Calu3 (cell line): ENCODE data around the gene PI16. TPM values are rescaled to one million over a fixed set of nuclear protein-coding genes. Genes with fewer than 3 reads are reported as not detected.

Experiments
- BruUV-seq: library from RNA; stranded (reverse); fragments of 400-500 nt; replicated peaks from 2 replicates; lab custom pipeline; 2021; lab: Mats Ljungman, UMichigan
- CTCF ChIA-PET: fragments of 300-600 bp; sonication (Branson Sonifier 250); formaldehyde crosslinking; loops from one replicate; lab custom pipeline; 2022; ENCODE audit warnings: antibody characterized with exemption; lab: Charles Lee
- DNase-seq: peaks from one replicate; pipeline ENCODE4 v3.0.0; 2022
- H3K27ac Mint-ChIP-seq: one replicate; pipeline ENCODE4 v1.8.0; 2022; ENCODE audit warnings: mixed read lengths; ENCODE audit not compliant: unreplicated experiment
- H3K27me3 Mint-ChIP-seq: one replicate; pipeline ENCODE4 v1.8.0; 2022; ENCODE audit warnings: mixed read lengths; ENCODE audit not compliant: unreplicated experiment
- H3K36me3 Mint-ChIP-seq: one replicate; pipeline ENCODE4 v1.8.0; 2022; ENCODE audit warnings: mild to moderate bottlenecking, moderate library complexity, mixed read lengths; ENCODE audit not compliant: insufficient read depth, unreplicated experiment
- H3K4me1 Mint-ChIP-seq: one replicate; pipeline ENCODE4 v1.8.0; 2022; ENCODE audit warnings: mild to moderate bottlenecking, low read depth, mixed read lengths; ENCODE audit not compliant: unreplicated experiment
- H3K4me3 Mint-ChIP-seq: one replicate; pipeline ENCODE4 v1.8.0; 2022; ENCODE audit warnings: mild to moderate bottlenecking, low read depth, moderate library complexity, mixed read lengths; ENCODE audit not compliant: unreplicated experiment
- H3K9me3 Mint-ChIP-seq: one replicate; pipeline ENCODE4 v1.8.0; 2022; ENCODE audit warnings: low read depth, mixed read lengths; ENCODE audit not compliant: unreplicated experiment
- intact Hi-C: fragments of 100-400 bp; cut with micrococcal nuclease; formaldehyde crosslinking; loops from one replicate; pipeline ENCODE4 v1.10.0; 2022; ENCODE audit not compliant: unreplicated experiment
- total RNA-seq: library from RNA; stranded (reverse); gene quantifications from 2 replicates; pipeline ENCODE4 v1.2.3, GENCODE V29; 2022
- TF ChIP-seq, protein P1 (sequence below): fragments of 200-600 bp; IDR thresholded peaks from one replicate; pipeline ENCODE4 v1.8.0; 2022; ENCODE audit warnings: antibody characterized with exemption; ENCODE audit not compliant: unreplicated experiment

PI16 gene
- total RNA-seq, 1 experiment from 2014 or later, result 0.17 TPM

DNA sequence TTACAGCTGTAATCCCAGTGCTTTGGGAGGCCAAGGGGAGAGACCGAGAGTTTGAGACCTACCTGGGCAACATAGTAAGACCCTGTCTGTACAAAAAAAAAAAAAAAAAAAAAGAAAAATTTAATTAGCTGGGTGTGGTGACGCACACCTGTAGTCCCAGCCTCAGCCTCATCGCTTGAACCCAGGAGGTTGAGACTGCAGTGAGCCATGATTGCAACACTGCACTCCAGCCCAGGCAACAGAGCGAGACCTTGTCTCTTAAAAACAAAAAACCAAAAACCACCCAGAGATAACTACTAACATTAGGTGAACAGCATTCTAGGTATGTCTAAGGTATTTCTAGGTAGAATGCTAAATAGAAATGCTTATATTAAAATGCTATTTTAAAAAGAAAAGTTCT, 21.0 kb upstream of the PI16 start:
- Mint-ChIP-seq H3K27me3 (no peaks in the 10 kb centered on the region), H3K4me1 (peaks cover 19% of the 10 kb centered on the region), H3K36me3 (peaks cover 8% of the 10 kb centered on the region), H3K9me3 (no peaks in the 10 kb centered on the region), H3K27ac (no peak overlapping the region), H3K4me3 (no peak overlapping the region)
- TF ChIP-seq, protein P1, sequence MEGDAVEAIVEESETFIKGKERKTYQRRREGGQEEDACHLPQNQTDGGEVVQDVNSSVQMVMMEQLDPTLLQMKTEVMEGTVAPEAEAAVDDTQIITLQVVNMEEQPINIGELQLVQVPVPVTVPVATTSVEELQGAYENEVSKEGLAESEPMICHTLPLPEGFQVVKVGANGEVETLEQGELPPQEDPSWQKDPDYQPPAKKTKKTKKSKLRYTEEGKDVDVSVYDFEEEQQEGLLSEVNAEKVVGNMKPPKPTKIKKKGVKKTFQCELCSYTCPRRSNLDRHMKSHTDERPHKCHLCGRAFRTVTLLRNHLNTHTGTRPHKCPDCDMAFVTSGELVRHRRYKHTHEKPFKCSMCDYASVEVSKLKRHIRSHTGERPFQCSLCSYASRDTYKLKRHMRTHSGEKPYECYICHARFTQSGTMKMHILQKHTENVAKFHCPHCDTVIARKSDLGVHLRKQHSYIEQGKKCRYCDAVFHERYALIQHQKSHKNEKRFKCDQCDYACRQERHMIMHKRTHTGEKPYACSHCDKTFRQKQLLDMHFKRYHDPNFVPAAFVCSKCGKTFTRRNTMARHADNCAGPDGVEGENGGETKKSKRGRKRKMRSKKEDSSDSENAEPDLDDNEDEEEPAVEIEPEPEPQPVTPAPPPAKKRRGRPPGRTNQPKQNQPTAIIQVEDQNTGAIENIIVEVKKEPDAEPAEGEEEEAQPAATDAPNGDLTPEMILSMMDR, result no peak
- DNase-seq, result no peak
- no TSS peak for BruUV-seq
- CTCF ChIA-PET, result no interaction called here
- intact Hi-C loops, result no loop called here

DNA sequence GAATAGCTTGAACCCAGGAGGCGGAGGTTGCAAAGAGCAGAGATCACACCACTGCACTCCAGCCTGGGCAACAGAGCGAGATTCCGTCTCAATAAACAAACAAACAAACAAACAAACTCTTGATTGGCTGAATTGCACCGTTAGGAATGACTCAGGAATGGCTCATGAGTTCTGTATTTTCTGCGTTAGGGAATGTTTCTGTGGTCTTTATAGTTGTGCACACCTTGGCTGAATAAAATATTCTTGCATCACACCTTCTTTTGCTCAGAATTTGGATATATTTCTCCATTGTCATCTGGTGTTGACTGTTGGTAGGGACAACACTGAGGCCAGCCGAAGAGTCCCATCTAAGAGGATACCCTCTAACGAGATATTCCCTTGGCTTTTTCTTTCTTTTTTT, 19.6 kb upstream of the PI16 start:
- H3K27ac Mint-ChIP-seq, result no peak overlapping the region
- H3K36me3 Mint-ChIP-seq, result peaks cover 12% of the 10 kb centered on the region
- TF ChIP-seq, protein P1, result no peak
- H3K4me3 Mint-ChIP-seq, result no peak overlapping the region
- H3K4me1 Mint-ChIP-seq, result peaks cover 10% of the 10 kb centered on the region
- peaks cover 5% of the 10 kb centered on the region for H3K27me3 Mint-ChIP-seq
- intact Hi-C loops, result no loop called here
- no peaks in the 10 kb centered on the region for H3K9me3 Mint-ChIP-seq
- DNase-seq, result no peak
- no TSS peak for BruUV-seq
- CTCF ChIA-PET, result interaction anchor here (0.6 kb wide), 1 partner anchor 673 kb away, joined by 3 read pairs; no protein-coding TSS in a partner anchor

DNA sequence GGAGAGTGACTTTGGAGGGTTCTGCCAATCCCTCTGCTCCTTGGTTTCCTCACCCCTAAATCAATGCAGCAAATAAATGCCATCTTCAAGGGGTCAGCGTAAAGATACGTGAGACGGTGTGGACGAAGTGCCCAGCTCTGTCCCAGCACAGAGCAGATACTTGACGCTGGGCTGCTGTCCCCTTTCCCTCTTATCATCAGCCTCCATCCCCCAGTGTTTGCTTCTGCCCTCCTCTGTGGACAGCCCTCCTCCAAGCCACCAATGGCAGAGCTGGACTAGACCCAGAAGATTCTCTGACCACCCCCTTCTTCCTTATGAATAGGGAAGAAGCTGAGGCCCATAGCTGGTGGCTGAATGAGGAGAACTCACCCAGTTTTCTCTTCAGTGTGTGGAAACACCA, 17.7 kb upstream of the PI16 start:
- Mint-ChIP-seq H3K27me3 (peaks cover 16% of the 10 kb centered on the region), H3K9me3 (no peaks in the 10 kb centered on the region), H3K4me3 (no peak overlapping the region), H3K36me3 (peaks cover 4% of the 10 kb centered on the region), H3K4me1 (no peaks in the 10 kb centered on the region), H3K27ac (no peak overlapping the region)
- no peak for DNase-seq
- intact Hi-C loops, result no loop called here
- BruUV-seq, result no TSS peak
- CTCF ChIA-PET, result interaction anchor here (1.0 to 1.1 kb wide), 2 partner anchors 11 to 102 kb away, joined by 3 read pairs; no protein-coding TSS in a partner anchor
- TF ChIP-seq, protein P1, result no peak

DNA sequence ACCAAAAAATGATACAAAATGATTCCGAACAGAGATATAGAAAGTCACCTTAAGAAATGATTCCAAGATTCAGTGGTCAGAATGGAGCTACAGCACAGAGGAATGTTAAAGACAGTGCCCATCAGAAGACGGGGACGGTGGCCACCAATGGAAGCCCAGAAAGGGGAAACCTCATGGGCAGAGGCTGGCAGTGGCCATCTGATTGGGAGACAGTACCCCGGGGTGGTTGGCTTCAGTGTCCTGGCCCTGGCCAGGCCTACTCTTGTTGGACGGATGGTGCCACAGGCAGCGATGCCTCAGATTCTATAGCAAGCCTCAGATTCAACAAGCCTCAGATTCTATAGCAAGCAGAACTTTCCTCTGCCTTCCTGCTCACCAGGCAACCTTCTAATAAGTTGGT, 16.6 kb upstream of the PI16 start:
- intact Hi-C loops, result no loop called here
- TF ChIP-seq, protein P1, result no peak
- H3K4me3 Mint-ChIP-seq, result no peak overlapping the region
- no peaks in the 10 kb centered on the region for H3K9me3 Mint-ChIP-seq
- peaks cover 18% of the 10 kb centered on the region for H3K27me3 Mint-ChIP-seq
- no peaks in the 10 kb centered on the region for H3K4me1 Mint-ChIP-seq
- no peak for DNase-seq
- no peak overlapping the region for H3K27ac Mint-ChIP-seq
- H3K36me3 Mint-ChIP-seq, result peaks cover 4% of the 10 kb centered on the region
- BruUV-seq, result no TSS peak
- CTCF ChIA-PET, result no interaction called here
